Prostate gland (tissue), 2 donors: ENCODE results near the gene VPS13D.
A peak's percentile ranks its signal among the peaks of the same experiment; 100 is the strongest.

Experiments
- CTCF ChIP-seq, 4 experiments: fragments of 200-600 bp in 2 of 4; fragments of 450-650 bp in 2 of 4; sonication (generic) in 2 of 4; IDR thresholded peaks; 1 replicate in 3 of 4; 2 replicates in 1 of 4; pipeline ENCODE4 v1.5.1; 2016 to 2019; ENCODE audit warnings: antibody characterized with exemption in 4 of 4, mild to moderate bottlenecking in 2 of 4, moderate library complexity in 2 of 4
- POLR2A ChIP-seq: fragments of 450-650 bp; IDR thresholded peaks from one replicate; pipeline ENCODE4 v1.6.1; 2016; ENCODE audit warnings: antibody characterized with exemption, mild to moderate bottlenecking
- POLR2AphosphoS5 ChIP-seq: sonication (generic); formaldehyde crosslinking; IDR thresholded peaks from one replicate; pipeline ENCODE4 v1.6.1; 2017; ENCODE audit warnings: antibody characterized with exemption

DNA sequence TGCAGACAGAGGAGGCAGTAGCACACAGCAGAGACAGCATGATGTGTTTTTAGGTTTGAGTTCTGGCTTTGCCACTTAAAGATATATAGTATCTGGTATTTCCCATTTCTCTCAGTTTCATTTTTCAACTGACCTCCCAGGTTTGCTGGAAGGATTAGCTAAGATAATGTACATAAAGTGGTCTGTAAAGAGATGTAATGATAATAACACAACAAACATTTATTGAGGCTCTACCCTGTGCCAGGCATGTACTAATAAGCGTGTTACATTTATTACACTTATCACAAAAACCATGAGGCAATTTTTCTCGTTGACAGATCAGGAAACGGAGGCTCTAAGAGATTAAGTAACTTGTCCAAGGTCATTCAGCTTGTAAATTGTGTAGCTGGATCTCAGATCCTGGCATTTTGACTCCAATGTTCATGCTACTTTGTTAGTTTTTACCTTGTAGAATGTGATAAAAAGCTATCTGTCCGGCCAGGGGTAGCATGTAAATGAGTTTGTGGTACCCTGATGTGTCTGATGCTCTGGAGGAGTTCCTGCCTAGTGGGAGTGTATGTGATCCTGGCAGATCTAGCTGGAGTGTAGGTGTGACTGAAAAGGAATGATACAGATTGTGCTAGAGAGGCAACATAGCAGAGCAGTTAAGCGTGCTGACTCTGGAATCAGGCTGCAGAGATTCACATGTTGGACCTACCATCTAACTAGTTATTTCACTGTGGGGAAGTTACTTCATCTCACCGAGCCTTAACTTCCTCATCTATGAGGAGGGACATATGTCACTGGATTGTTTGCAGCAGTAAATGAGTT, 146.6 kb downstream of the VPS13D start:
- TF ChIP-seq CTCF (IDR thresholded peaks at IDR 0.05) (peak in 2 of 4 experiments; percentile 6 to 22), POLR2A (no peak), POLR2AphosphoS5 (no peak)
